GM21737 (cell line): Measurements from ENCODE around the gene LDLRAD4.
"Not testable (repeated sequence)": the region's sequence is repeated elsewhere in the genome, so short reads cannot be mapped to it uniquely, and the experiment has no call there.

Source experiments
- ATAC-seq: cut with Tn5 transposase; IDR thresholded peaks from one replicate; pipeline ENCODE4 v1.9.1; 2021; ENCODE audit warnings: mild to moderate bottlenecking, moderate library complexity; ENCODE audit not compliant: unreplicated experiment

Gene LDLRAD4

GRCh38 chr18:13680612-13681011 lies 462.1 kb downstream of the LDLRAD4 start:
- no peak for ATAC-seq

- no peak for ATAC-seq
Observed at GRCh38 chr18:13681701-13682100, 463.1 kb downstream of the LDLRAD4 start.

GRCh38 chr18:13684546-13684945 lies 466.0 kb downstream of the LDLRAD4 start:
- ATAC-seq: no peak

GRCh38 chr18:13688191-13689136 lies 469.9 kb downstream of the LDLRAD4 start:
- no peak for ATAC-seq

GRCh38 chr18:13690060-13690459 lies 471.5 kb downstream of the LDLRAD4 start:
- ATAC-seq: not testable (repeated sequence)

- ATAC-seq: not testable (repeated sequence)
Observed at GRCh38 chr18:13695337-13695736, 476.8 kb downstream of the LDLRAD4 start.

- no peak for ATAC-seq
Observed at GRCh38 chr18:13696961-13697360, 478.4 kb downstream of the LDLRAD4 start.

- ATAC-seq: no peak
Observed at GRCh38 chr18:13700153-13700552, 481.6 kb downstream of the LDLRAD4 start.
